CD14-positive monocyte (primary cell): ENCODE results near the gene RAF1. TPM values are rescaled to one million over a fixed set of nuclear protein-coding genes. Genes with fewer than 3 reads are reported as not detected.

Experiments
- DNase-seq, 3 donors: peaks; one replicate each; pipeline ENCODE4 v3.0.0-alpha.2; 2011 to 2022
- H2AFZ ChIP-seq: 2 replicates; pipeline ENCODE4 v1.6.0; 2012; ENCODE audit warnings: mild to moderate bottlenecking, low read depth, low read length, inconsistent platforms; ENCODE audit not compliant: insufficient read depth, poor library complexity, severe bottlenecking
- H3K27ac ChIP-seq, 2 donors: 1 replicate in 1 of 2; 2 replicates in 1 of 2; pipeline ENCODE4 v1.5.1; 2012 to 2013; ENCODE audit warnings: low read length in 2 of 2, control low read depth in 1 of 2, inconsistent platforms in 1 of 2, low read depth in 1 of 2, mild to moderate bottlenecking in 1 of 2
- H3K27me3 ChIP-seq, 2 donors: one replicate each; pipeline versions ENCODE4 v1.6.0 to v1.6.1; 2011 to 2013; ENCODE audit warnings: low read length in 2 of 2; ENCODE audit not compliant: control insufficient read depth in 2 of 2, insufficient read depth in 2 of 2
- H3K36me3 ChIP-seq, 2 donors: replicated peaks in 1 of 2; 1 replicate in 1 of 2; 2 replicates in 1 of 2; pipeline versions ENCODE4 v1.5.1 to v1.6.1; 2012 to 2013; ENCODE audit warnings: low read length in 2 of 2, control low read depth in 1 of 2, inconsistent platforms in 1 of 2, mild to moderate bottlenecking in 1 of 2; ENCODE audit not compliant: insufficient read depth in 2 of 2, control insufficient read depth in 1 of 2
- H3K4me1 ChIP-seq, 2 donors: 1 replicate in 1 of 2; 2 replicates in 1 of 2; pipeline versions ENCODE4 v1.5.1 to v1.6.1; 2012 to 2013; ENCODE audit warnings: low read length in 2 of 2, control low read depth in 1 of 2, inconsistent platforms in 1 of 2, mild to moderate bottlenecking in 1 of 2, moderate library complexity in 1 of 2; ENCODE audit not compliant: insufficient read depth in 2 of 2, control insufficient read depth in 1 of 2
- H3K4me2 ChIP-seq: replicated peaks from 2 replicates; pipeline ENCODE3; 2012; ENCODE audit warnings: low read length, moderate library complexity, mild to moderate bottlenecking; ENCODE audit not compliant: poor library complexity, severe bottlenecking; ENCODE audit errors: extremely low read depth
- H3K4me3 ChIP-seq, 3 experiments: fragments of 200-600 bp in 1 of 3; sonication (generic) in 1 of 3; replicated peaks in 1 of 3; 1 replicate in 2 of 3; 2 replicates in 1 of 3; pipeline ENCODE4 v1.5.1; 2011 to 2013; ENCODE audit warnings: low read length in 3 of 3, mild to moderate bottlenecking in 3 of 3, control low read depth in 2 of 3, low read depth in 2 of 3, inconsistent platforms in 1 of 3, moderate library complexity in 1 of 3
- H3K79me2 ChIP-seq: 2 replicates; pipeline ENCODE4 v1.6.0; 2012; ENCODE audit warnings: mild to moderate bottlenecking, control low read depth, inconsistent platforms, low read length, moderate library complexity; ENCODE audit not compliant: insufficient read depth
- H3K9ac ChIP-seq: 2 replicates; pipeline ENCODE4 v1.6.0; 2017; ENCODE audit warnings: low read length, mild to moderate bottlenecking; ENCODE audit not compliant: insufficient read depth, poor library complexity, severe bottlenecking
- H3K9me3 ChIP-seq, 2 donors: replicated peaks in 1 of 2; 1 replicate in 1 of 2; 2 replicates in 1 of 2; pipeline versions ENCODE4 v1.5.1 to v1.6.1; 2012 to 2013; ENCODE audit warnings: low read length in 2 of 2, control low read depth in 1 of 2; ENCODE audit not compliant: control insufficient read depth in 1 of 2, insufficient read depth in 1 of 2
- H4K20me1 ChIP-seq: 2 replicates; pipeline ENCODE4 v1.6.0; 2012; ENCODE audit warnings: mild to moderate bottlenecking, low read length, control low read depth, moderate library complexity; ENCODE audit not compliant: insufficient read depth
- H3K27ac Mint-ChIP-seq, 7 donors: one replicate each; pipeline ENCODE4 v1.8.0; 2020; ENCODE audit warnings: mild to moderate bottlenecking in 7 of 7, mixed read lengths in 7 of 7, moderate library complexity in 6 of 7, inconsistent platforms in 2 of 7
- H3K27me3 Mint-ChIP-seq, 3 donors: one replicate each; pipeline ENCODE4 v1.8.0; 2021 to 2022; ENCODE audit warnings: low read depth in 3 of 3, mild to moderate bottlenecking in 3 of 3, mixed read lengths in 3 of 3, moderate library complexity in 3 of 3, inconsistent platforms in 1 of 3
- H3K36me3 Mint-ChIP-seq, 2 donors: one replicate each; pipeline ENCODE4 v1.8.0; 2020; ENCODE audit warnings: mixed read lengths in 2 of 2, inconsistent platforms in 1 of 2, mild to moderate bottlenecking in 1 of 2
- H3K4me1 Mint-ChIP-seq: one replicate; pipeline ENCODE4 v1.8.0; 2020; ENCODE audit warnings: mild to moderate bottlenecking, mixed read lengths
- H3K4me3 Mint-ChIP-seq, 2 donors: one replicate each; pipeline ENCODE4 v1.8.0; 2020; ENCODE audit warnings: mild to moderate bottlenecking in 2 of 2, mixed read lengths in 2 of 2, moderate library complexity in 1 of 2
- H3K9me3 Mint-ChIP-seq, 7 donors: one replicate each; pipeline ENCODE4 v1.8.0; 2020 to 2022; ENCODE audit warnings: mixed read lengths in 7 of 7, mild to moderate bottlenecking in 6 of 7, moderate library complexity in 6 of 7, inconsistent platforms in 2 of 7
- WGBS: methylation state at CpG from one replicate; pipeline ENCODE4 v1.1.5; 2013; ENCODE audit warnings: missing lambda C conversion rate; ENCODE audit not compliant: insufficient coverage; 5-methylcytosine and 5-hydroxymethylcytosine counted together
- intact Hi-C, 2 donors: fragments of 100-400 bp; cut with micrococcal nuclease; formaldehyde crosslinking; loops; one replicate each; pipeline versions ENCODE4 v1.15.0 to v1.15.1; 2023
- polyA plus RNA-seq, 3 donors: library from polyadenylated mRNA; depleted of rRNA in 1 of 3; unstranded in 2 of 3; stranded (reverse) in 1 of 3; fragments of 300-500 nt in 2 of 3; fragments of >200 nt in 1 of 3; fragmentation: Illumina TruSeq in 2 of 3; gene quantifications; 1 replicate in 2 of 3; 2 replicates in 1 of 3; pipeline ENCODE4 v1.2.3, GENCODE V29; 2012 to 2021
- TF ChIP-seq, protein P1 (sequence below): fragments of 200-600 bp; IDR thresholded peaks from one replicate; pipeline ENCODE4 v1.8.0; 2022; ENCODE audit warnings: antibody characterized with exemption, mild to moderate bottlenecking

RAF1 gene
- polyA plus RNA-seq, 3 donors = 73.0 to 181 (median 79.5) TPM

GRCh38 chr3:12663401-12663935 is 449 bp downstream of the RAF1 start:
- Mint-ChIP-seq H3K36me3 (peaks cover 3 to 4% of the 10 kb centered on the region in 2 donors), H3K27me3 (peaks cover 0 to 2% (median 0%) of the 10 kb centered on the region in 3 donors), H3K9me3 (no peaks in the 10 kb centered on the region), H3K4me3 (peak overlapping the region; percentile 95 to 97), H3K27ac (peak overlapping the region; percentile 96 to 99 (median 99)), H3K4me1 (peaks cover 43% of the 10 kb centered on the region)
- Histone ChIP-seq H3K27me3 (no peaks in the 10 kb centered on the region), H2AFZ (peak overlapping the region; percentile 81), H3K9ac (peak overlapping the region; percentile 100), H3K4me2 (peak overlapping the region; percentile 99), H3K27ac (peak overlapping the region; percentile 96), H3K36me3 (no peaks in the 10 kb centered on the region), H3K4me1 (peaks cover 30 to 46% of the 10 kb centered on the region in 2 donors), H3K9me3 (no peaks in the 10 kb centered on the region), H3K79me2 (peaks cover 56% of the 10 kb centered on the region), H4K20me1 (peaks cover 34% of the 10 kb centered on the region), H3K4me3 (peak overlapping the region; percentile 72 to 95 (median 91))
- 0% methylated on average over 45 of the region's 45 CpGs for WGBS
- intact Hi-C loops = loop anchor here (2.0 to 5.0 kb wide), 4 partner anchors 15 to 106 kb away; partner anchors contain the start of gene MKRN2 (in 1 of the 2)
- TF ChIP-seq, protein P1, sequence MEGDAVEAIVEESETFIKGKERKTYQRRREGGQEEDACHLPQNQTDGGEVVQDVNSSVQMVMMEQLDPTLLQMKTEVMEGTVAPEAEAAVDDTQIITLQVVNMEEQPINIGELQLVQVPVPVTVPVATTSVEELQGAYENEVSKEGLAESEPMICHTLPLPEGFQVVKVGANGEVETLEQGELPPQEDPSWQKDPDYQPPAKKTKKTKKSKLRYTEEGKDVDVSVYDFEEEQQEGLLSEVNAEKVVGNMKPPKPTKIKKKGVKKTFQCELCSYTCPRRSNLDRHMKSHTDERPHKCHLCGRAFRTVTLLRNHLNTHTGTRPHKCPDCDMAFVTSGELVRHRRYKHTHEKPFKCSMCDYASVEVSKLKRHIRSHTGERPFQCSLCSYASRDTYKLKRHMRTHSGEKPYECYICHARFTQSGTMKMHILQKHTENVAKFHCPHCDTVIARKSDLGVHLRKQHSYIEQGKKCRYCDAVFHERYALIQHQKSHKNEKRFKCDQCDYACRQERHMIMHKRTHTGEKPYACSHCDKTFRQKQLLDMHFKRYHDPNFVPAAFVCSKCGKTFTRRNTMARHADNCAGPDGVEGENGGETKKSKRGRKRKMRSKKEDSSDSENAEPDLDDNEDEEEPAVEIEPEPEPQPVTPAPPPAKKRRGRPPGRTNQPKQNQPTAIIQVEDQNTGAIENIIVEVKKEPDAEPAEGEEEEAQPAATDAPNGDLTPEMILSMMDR = no peak
- DNase-seq = peak in 1 of 3 donors; percentile 41

- H3K4me1 ChIP-seq = peaks cover 30 to 52% of the 10 kb centered on the region in 2 donors
- TF ChIP-seq, protein P1 = no peak
- H3K36me3 Mint-ChIP-seq = peaks cover 4% of the 10 kb centered on the region in 2 donors
- H4K20me1 ChIP-seq = peaks cover 40% of the 10 kb centered on the region
- H3K4me3 ChIP-seq = peak overlapping the region; percentile 72 to 95 (median 91)
- no peaks in the 10 kb centered on the region for H3K9me3 ChIP-seq
- intact Hi-C loops = loop anchor here (2.0 to 5.0 kb wide), 4 partner anchors 14 to 105 kb away; partner anchors contain the start of gene MKRN2 (in 1 of the 2)
- H3K27ac ChIP-seq = peak overlapping the region; percentile 96
- peak overlapping the region; percentile 88 to 99 (median 99) for H3K27ac Mint-ChIP-seq
- H3K79me2 ChIP-seq = peaks cover 62% of the 10 kb centered on the region
- DNase-seq = peak in 2 of 3 donors; percentile 62 to 75
- peak overlapping the region; percentile 95 to 97 for H3K4me3 Mint-ChIP-seq
- H3K4me2 ChIP-seq = peak overlapping the region; percentile 99
- H3K9ac ChIP-seq = peak overlapping the region; percentile 100
- under 1% methylated on average over 25 of the region's 26 CpGs for WGBS
- H3K27me3 ChIP-seq = no peaks in the 10 kb centered on the region
- H3K4me1 Mint-ChIP-seq = peaks cover 49% of the 10 kb centered on the region
- H3K27me3 Mint-ChIP-seq = peaks cover 0 to 2% (median 0%) of the 10 kb centered on the region in 3 donors
- H3K9me3 Mint-ChIP-seq = no peaks in the 10 kb centered on the region
- peak overlapping the region; percentile 81 for H2AFZ ChIP-seq
- no peaks in the 10 kb centered on the region for H3K36me3 ChIP-seq
Measured at GRCh38 chr3:12662593-12663400, 1.1 kb downstream of the RAF1 start.
